HCT116 (cell line): Measurements from ENCODE around the gene SLX9. TPM values are rescaled to one million over a fixed set of nuclear protein-coding genes. Genes with fewer than 3 reads are reported as not detected.

Experiments used
- ATAC-seq: fragments of 200-7000 bp; cut with Tn5 transposase; 2 replicates; pipeline ENCODE4 v1.9.1; 2020; ENCODE audit warnings: mild to moderate bottlenecking, moderate library complexity
- BruUV-seq: library from RNA; stranded (reverse); fragments of 400-500 nt; replicated peaks from 2 replicates; lab custom pipeline; 2021; lab: Mats Ljungman, UMichigan
- CTCF ChIA-PET: fragments of 300-600 bp; sonication (Branson Sonifier 250); formaldehyde crosslinking; loops from one replicate; lab custom pipeline; 2021; ENCODE audit warnings: antibody characterized with exemption; lab: Charles Lee
- POLR2A ChIA-PET: fragments of 300-600, 350-600 bp; sonication (Branson Sonifier 250); formaldehyde crosslinking; loops from one replicate; lab custom pipeline; 2021; ENCODE audit warnings: antibody characterized with exemption; lab: Charles Lee
- RAD21 ChIA-PET, 2 experiments: fragments of 300-600 bp; sonication (Branson Sonifier 250); formaldehyde crosslinking; loops; one replicate each; lab custom pipeline; 2023; ENCODE audit warnings: low total read pairs in 2 of 2; ENCODE audit not compliant: uncharacterized antibody in 2 of 2, unreplicated experiment in 2 of 2, low non-redundant PET in 1 of 2; lab: Charles Lee
- DNase-seq: peaks from one replicate; pipeline ENCODE4 v3.0.0-alpha.2; 2010; ENCODE audit warnings: low read depth, low spot score
- H2AFZ ChIP-seq: fragments of 200-600 bp; shearing (Covaris generic), sonication (generic); 2 replicates; pipeline ENCODE4 v1.6.1; 2017; ENCODE audit warnings: low read depth, mixed run types, mixed read lengths, antibody characterized with exemption, low read length; ENCODE audit not compliant: poor library complexity, severe bottlenecking
- H3K27ac ChIP-seq: 2 replicates; pipeline ENCODE4 v1.5.1; 2012; ENCODE audit warnings: low read depth, low read length
- H3K27me3 ChIP-seq: fragments of 200-600 bp; sonication (generic); 2 replicates; pipeline ENCODE4 v1.6.1; 2016; ENCODE audit warnings: mixed run types, low read length, mixed read lengths; ENCODE audit not compliant: insufficient read depth
- H3K36me3 ChIP-seq, 2 experiments: fragments of 200-500 bp in 1 of 2; fragments of 200-600 bp in 1 of 2; sonication (Bioruptor generic) in 1 of 2; sonication (generic) in 1 of 2; 2 replicates each; pipeline versions ENCODE4 v1.5.1 to v1.6.1; 2014 to 2016; ENCODE audit warnings: low read length in 2 of 2, inconsistent platforms in 1 of 2, mixed read lengths in 1 of 2, mixed run types in 1 of 2; ENCODE audit not compliant: insufficient read depth in 2 of 2, control insufficient read depth in 1 of 2
- H3K4me1 ChIP-seq, 2 experiments: fragments of 200-600 bp in 1 of 2; sonication (generic) in 1 of 2; 2 replicates each; pipeline versions ENCODE4 v1.5.1 to v1.6.1; 2012 to 2017; ENCODE audit warnings: low read length in 2 of 2, inconsistent platforms in 1 of 2, mild to moderate bottlenecking in 1 of 2, mixed read lengths in 1 of 2, mixed run types in 1 of 2, moderate library complexity in 1 of 2; ENCODE audit not compliant: insufficient read depth in 2 of 2, control insufficient read depth in 1 of 2
- H3K4me2 ChIP-seq: fragments of 200-600 bp; sonication (generic); 2 replicates; pipeline ENCODE4 v1.6.1; 2017; ENCODE audit warnings: mixed run types, low read length, mixed read lengths
- H3K4me3 ChIP-seq, 2 experiments: fragments of 200-600 bp in 1 of 2; sonication (generic) in 1 of 2; replicated peaks in 1 of 2; 2 replicates each; pipeline ENCODE4 v1.5.1; 2011 to 2016; ENCODE audit warnings: low read length in 2 of 2, control low read depth in 1 of 2, low read depth in 1 of 2, mild to moderate bottlenecking in 1 of 2, mixed read lengths in 1 of 2, mixed run types in 1 of 2
- H3K79me2 ChIP-seq: fragments of 200-600 bp; sonication (generic); 2 replicates; pipeline ENCODE4 v1.6.1; 2017; ENCODE audit warnings: mild to moderate bottlenecking, mixed run types, low read length, moderate library complexity, mixed read lengths; ENCODE audit not compliant: insufficient read depth
- H3K9ac ChIP-seq: fragments of 200-600 bp; sonication (generic); 2 replicates; pipeline ENCODE4 v1.6.1; 2016; ENCODE audit warnings: low read length, mixed read lengths
- H3K9me2 ChIP-seq: fragments of 200-600 bp; sonication (generic), shearing (Covaris generic); 2 replicates; pipeline ENCODE4 v1.6.1; 2017; ENCODE audit warnings: mixed run types, mild to moderate bottlenecking, moderate library complexity; ENCODE audit not compliant: insufficient read depth
- H3K9me3 ChIP-seq, 2 experiments: fragments of 200-500 bp in 1 of 2; fragments of 200-600 bp in 1 of 2; sonication (Bioruptor generic) in 1 of 2; sonication (generic) in 1 of 2; 2 replicates each; pipeline ENCODE4 v1.6.1; 2014 to 2017; ENCODE audit warnings: low read length in 2 of 2, mixed read lengths in 2 of 2, inconsistent platforms in 1 of 2, low read depth in 1 of 2, mild to moderate bottlenecking in 1 of 2, mixed run types in 1 of 2, moderate library complexity in 1 of 2; ENCODE audit not compliant: control insufficient read depth in 1 of 2, insufficient read depth in 1 of 2
- H4K20me1 ChIP-seq: fragments of 200-600 bp; sonication (generic), shearing (Covaris generic); 2 replicates; pipeline ENCODE4 v1.6.1; 2017; ENCODE audit warnings: mixed run types, mild to moderate bottlenecking, moderate library complexity; ENCODE audit not compliant: insufficient read depth
- EGR1 ChIP-seq: IDR thresholded peaks from 2 replicates; pipeline ENCODE4 v1.6.1; 2012; ENCODE audit warnings: low read depth
- ELF1 ChIP-seq: IDR thresholded peaks from 2 replicates; pipeline ENCODE4 v1.6.1; 2012; ENCODE audit warnings: low read depth, borderline replicate concordance
- EZH2 ChIP-seq: fragments of 200-600 bp; sonication (generic); IDR thresholded peaks from 2 replicates; pipeline ENCODE4 v1.6.1; 2017; ENCODE audit warnings: antibody characterized with exemption, mixed run types
- EZH2phosphoT487 ChIP-seq: fragments of 200-600 bp; IDR thresholded peaks from 2 replicates; pipeline ENCODE4 v1.6.1; 2018; ENCODE audit warnings: antibody characterized with exemption, borderline replicate concordance
- FOSL1 ChIP-seq: IDR thresholded peaks from 2 replicates; pipeline ENCODE4 v1.6.1; 2012; ENCODE audit warnings: low read depth
- JUND ChIP-seq: IDR thresholded peaks from 2 replicates; pipeline ENCODE4 v1.6.1; 2012
- POLR2A ChIP-seq: IDR thresholded peaks from 2 replicates; pipeline ENCODE4 v1.7.0; 2011; ENCODE audit warnings: borderline replicate concordance; ENCODE audit not compliant: insufficient read depth, insufficient read length; ENCODE audit errors: extremely low read depth
- POLR2AphosphoS5 ChIP-seq: IDR thresholded peaks from 2 replicates; pipeline ENCODE4 v1.6.1; 2011; ENCODE audit warnings: mild to moderate bottlenecking, low read depth, low read length, moderate library complexity
- REST ChIP-seq: IDR thresholded peaks from 2 replicates; pipeline ENCODE4 v1.6.1; 2012; ENCODE audit warnings: low read depth
- SIN3A ChIP-seq: IDR thresholded peaks from 2 replicates; pipeline ENCODE4 v1.6.1; 2012; ENCODE audit warnings: low read depth
- SP1 ChIP-seq: IDR thresholded peaks from 2 replicates; pipeline ENCODE4 v1.6.1; 2012; ENCODE audit warnings: low read depth
- YY1 ChIP-seq: IDR thresholded peaks from 2 replicates; pipeline ENCODE4 v1.6.1; 2011; ENCODE audit warnings: low read length, low read depth, moderate library complexity, mild to moderate bottlenecking; ENCODE audit not compliant: insufficient replicate concordance; ENCODE audit errors: extremely low read depth
- ZBTB33 ChIP-seq: IDR thresholded peaks from 2 replicates; pipeline ENCODE4 v1.6.1; 2011; ENCODE audit warnings: mild to moderate bottlenecking, low read length, moderate library complexity; ENCODE audit not compliant: insufficient replicate concordance; ENCODE audit errors: extremely low read depth
- ZFX ChIP-seq: fragments of 450-650 bp; IDR thresholded peaks from 2 replicates; pipeline ENCODE4 v1.6.1; 2017
- ZNF274 ChIP-seq: fragments of 200-500 bp; sonication (Bioruptor generic); IDR thresholded peaks from 2 replicates; pipeline ENCODE4 v1.6.1; 2014; ENCODE audit warnings: mild to moderate bottlenecking, low read depth, low read length, inconsistent platforms
- intact Hi-C: fragments of 100-400 bp; cut with micrococcal nuclease; formaldehyde crosslinking; loops from 2 replicates; pipeline ENCODE4 v1.10.0; 2022
- total RNA-seq: library from RNA; stranded (reverse); gene quantifications from one replicate; pipeline ENCODE4 v1.2.1, GENCODE V29; 2021; ENCODE audit not compliant: unreplicated experiment
- TF ChIP-seq, protein P1 (sequence below), 3 experiments: fragments of 200-600 bp in 1 of 3; sonication (generic) in 1 of 3; IDR thresholded peaks in 2 of 3; conservative IDR thresholded peaks in 1 of 3; 2 replicates each; pipeline ENCODE4 v1.5.1; 2012 to 2017; ENCODE audit warnings: low read depth in 2 of 3, low read length in 2 of 3, antibody characterized with exemption in 1 of 3, borderline replicate concordance in 1 of 3, control low read depth in 1 of 3, mild to moderate bottlenecking in 1 of 3, mixed read lengths in 1 of 3, mixed run types in 1 of 3, moderate library complexity in 1 of 3; ENCODE audit not compliant: insufficient read depth in 1 of 3
- TF ChIP-seq, protein P2 (sequence below): IDR thresholded peaks from 2 replicates; pipeline ENCODE4 v1.6.1; 2012
- TF ChIP-seq, protein P3 (sequence below): IDR thresholded peaks from 2 replicates; pipeline ENCODE4 v1.6.1; 2012

Gene SLX9
- total RNA-seq, 1 experiment from 2014 or later = 61.9 TPM

GRCh38 chr21:44931501-44932407, 8.1 kb upstream of the SLX9 start:
- Histone ChIP-seq H3K27me3 (peaks cover 46% of the 10 kb centered on the region), H3K9me2 (no peaks in the 10 kb centered on the region), H4K20me1 (no peaks in the 10 kb centered on the region), H3K9ac (no peak overlapping the region), H3K4me3 (no peak overlapping the region), H2AFZ (no peak overlapping the region), H3K4me2 (no peak overlapping the region), H3K27ac (no peak overlapping the region), H3K79me2 (no peaks in the 10 kb centered on the region), H3K36me3 (no peaks in the 10 kb centered on the region), H3K9me3 (no peaks in the 10 kb centered on the region), H3K4me1 (peaks cover 20 to 29% of the 10 kb centered on the region in 2 experiments)
- POLR2A ChIA-PET = no interaction called here
- CTCF ChIA-PET = no interaction called here
- BruUV-seq = no TSS peak
- RAD21 ChIA-PET = no interaction called here
- TF ChIP-seq, protein P1, sequence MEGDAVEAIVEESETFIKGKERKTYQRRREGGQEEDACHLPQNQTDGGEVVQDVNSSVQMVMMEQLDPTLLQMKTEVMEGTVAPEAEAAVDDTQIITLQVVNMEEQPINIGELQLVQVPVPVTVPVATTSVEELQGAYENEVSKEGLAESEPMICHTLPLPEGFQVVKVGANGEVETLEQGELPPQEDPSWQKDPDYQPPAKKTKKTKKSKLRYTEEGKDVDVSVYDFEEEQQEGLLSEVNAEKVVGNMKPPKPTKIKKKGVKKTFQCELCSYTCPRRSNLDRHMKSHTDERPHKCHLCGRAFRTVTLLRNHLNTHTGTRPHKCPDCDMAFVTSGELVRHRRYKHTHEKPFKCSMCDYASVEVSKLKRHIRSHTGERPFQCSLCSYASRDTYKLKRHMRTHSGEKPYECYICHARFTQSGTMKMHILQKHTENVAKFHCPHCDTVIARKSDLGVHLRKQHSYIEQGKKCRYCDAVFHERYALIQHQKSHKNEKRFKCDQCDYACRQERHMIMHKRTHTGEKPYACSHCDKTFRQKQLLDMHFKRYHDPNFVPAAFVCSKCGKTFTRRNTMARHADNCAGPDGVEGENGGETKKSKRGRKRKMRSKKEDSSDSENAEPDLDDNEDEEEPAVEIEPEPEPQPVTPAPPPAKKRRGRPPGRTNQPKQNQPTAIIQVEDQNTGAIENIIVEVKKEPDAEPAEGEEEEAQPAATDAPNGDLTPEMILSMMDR (IDR thresholded peaks at IDR 0.05 in 2 of 3, conservative IDR thresholded peaks at IDR 0.05 in 1 of 3; ENCODE audit: borderline replicate concordance in 1 of 3, insufficient read depth in 1 of 3, low read depth in 2 of 3, low read length in 2 of 3) = no peak
- TF ChIP-seq POLR2A (no peak), YY1 (no peak), SP1 (no peak), REST (no peak), EZH2phosphoT487 (no peak), ZNF274 (no peak), EGR1 (no peak), ZBTB33 (no peak), POLR2AphosphoS5 (no peak), EZH2 (no peak), ELF1 (no peak), SIN3A (no peak), ZFX (no peak), FOSL1 (no peak), JUND (no peak)
- TF ChIP-seq, protein P2, sequence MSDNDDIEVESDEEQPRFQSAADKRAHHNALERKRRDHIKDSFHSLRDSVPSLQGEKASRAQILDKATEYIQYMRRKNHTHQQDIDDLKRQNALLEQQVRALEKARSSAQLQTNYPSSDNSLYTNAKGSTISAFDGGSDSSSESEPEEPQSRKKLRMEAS = no peak
- TF ChIP-seq, protein P3, sequence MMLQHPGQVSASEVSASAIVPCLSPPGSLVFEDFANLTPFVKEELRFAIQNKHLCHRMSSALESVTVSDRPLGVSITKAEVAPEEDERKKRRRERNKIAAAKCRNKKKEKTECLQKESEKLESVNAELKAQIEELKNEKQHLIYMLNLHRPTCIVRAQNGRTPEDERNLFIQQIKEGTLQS = no peak
- DNase-seq = no peak
- ATAC-seq = no peak
- intact Hi-C loops = no loop called here
